ENCODE measurements around the gene CAMK1G.

CAMK1G gene

GRCh38 chr1:209565759-209566678 is 17.5 kb upstream of the CAMK1G start:
- H3K4me3 ChIP-seq (replicated peaks; ENCODE audit: low read depth, low read length): no peak overlapping the region
- H3K36me3 ChIP-seq (ENCODE audit: control insufficient read depth, insufficient read depth, low read length): no peaks in the 10 kb centered on the region
- no peaks in the 10 kb centered on the region; the same call in none of the 2 replicates for H3K27me3 ChIP-seq (replicated peaks; ENCODE audit: control insufficient read depth, insufficient read depth, low read length)
- TF ChIP-seq CTCF (IDR thresholded peaks at IDR 0.05; ENCODE audit: insufficient read depth, low read length, poor library complexity, severe bottlenecking): peak; percentile 79
- DNase-seq (ENCODE audit: extremely low read depth, insufficient read length): no peak

GRCh38 chr1:209567698-209568175 is 15.8 kb upstream of the CAMK1G start:
- TF ChIP-seq CTCF (IDR thresholded peaks at IDR 0.05; ENCODE audit: insufficient read depth, low read length, poor library complexity, severe bottlenecking): no peak
- Histone ChIP-seq H3K4me3 (replicated peaks; ENCODE audit: low read depth, low read length) (no peak overlapping the region), H3K27me3 (replicated peaks; ENCODE audit: control insufficient read depth, insufficient read depth, low read length) (peaks cover 1% of the 10 kb centered on the region), H3K36me3 (ENCODE audit: control insufficient read depth, insufficient read depth, low read length) (no peaks in the 10 kb centered on the region)
- DNase-seq (ENCODE audit: extremely low read depth, insufficient read length): no peak

GRCh38 chr1:209569455-209570207 is 13.9 kb upstream of the CAMK1G start:
- peak; percentile 86 for TF ChIP-seq CTCF (IDR thresholded peaks at IDR 0.05; ENCODE audit: insufficient read depth, low read length, poor library complexity, severe bottlenecking)
- no peak overlapping the region for H3K4me3 ChIP-seq (replicated peaks; ENCODE audit: low read depth, low read length)
- peaks cover 1% of the 10 kb centered on the region for H3K27me3 ChIP-seq (replicated peaks; ENCODE audit: control insufficient read depth, insufficient read depth, low read length)
- DNase-seq (ENCODE audit: extremely low read depth, insufficient read length): no peak
- H3K36me3 ChIP-seq (ENCODE audit: control insufficient read depth, insufficient read depth, low read length): no peaks in the 10 kb centered on the region

GRCh38 chr1:209570743-209571142 is 12.8 kb upstream of the CAMK1G start:
- DNase-seq (ENCODE audit: extremely low read depth, insufficient read length): no peak
- Histone ChIP-seq H3K4me3 (replicated peaks; ENCODE audit: low read depth, low read length) (no peak overlapping the region), H3K36me3 (ENCODE audit: control insufficient read depth, insufficient read depth, low read length) (no peaks in the 10 kb centered on the region), H3K27me3 (replicated peaks; ENCODE audit: control insufficient read depth, insufficient read depth, low read length) (peaks cover 1% of the 10 kb centered on the region)
- no peak for TF ChIP-seq CTCF (IDR thresholded peaks at IDR 0.05; ENCODE audit: insufficient read depth, low read length, poor library complexity, severe bottlenecking)

- peak; percentile 94 for TF ChIP-seq CTCF (IDR thresholded peaks at IDR 0.05; ENCODE audit: insufficient read depth, low read length, poor library complexity, severe bottlenecking)
- H3K27me3 ChIP-seq (replicated peaks; ENCODE audit: control insufficient read depth, insufficient read depth, low read length): peaks cover under 1% of the 10 kb centered on the region
- H3K36me3 ChIP-seq (ENCODE audit: control insufficient read depth, insufficient read depth, low read length): no peaks in the 10 kb centered on the region
- peak; percentile 11 for DNase-seq (ENCODE audit: extremely low read depth, insufficient read length)
- H3K4me3 ChIP-seq (replicated peaks; ENCODE audit: low read depth, low read length): no peak overlapping the region
Observed at GRCh38 chr1:209576392-209577197, 6.9 kb upstream of the CAMK1G start.

All from GM06990 (cell line).